LNCAP (cell line): Measurements from ENCODE around the gene DAP3.

ENCODE experiments used
- CTCF ChIP-seq: fragments of 450-650 bp; IDR thresholded peaks from 2 replicates; pipeline ENCODE4 v1.5.1; 2017; ENCODE audit warnings: mild to moderate bottlenecking

Gene DAP3

GRCh38 chr1:155776414-155776813, 87.5 kb downstream of the DAP3 start:
- TF ChIP-seq CTCF = no peak

GRCh38 chr1:155777582-155777981, 88.7 kb downstream of the DAP3 start:
- no peak for TF ChIP-seq CTCF
